Measurements from ENCODE around the gene PALD1.

GRCh38 chr10:70498970-70499835 lies 20.6 kb downstream of the PALD1 start:
- TF ChIP-seq CTCF (IDR thresholded peaks at IDR 0.05) (no peak), POLR2A (IDR thresholded peaks at IDR 0.05) (no peak)

All from thyroid gland (tissue), 4 donors.